Astrocyte (in vitro differentiated cells and primary cell): Measurements from ENCODE around the gene CMPK2. TPM values are rescaled to one million over a fixed set of nuclear protein-coding genes. Genes with fewer than 3 reads are reported as not detected.

Experiments used
- DNase-seq: peaks from one replicate; pipeline ENCODE4 v3.0.0-alpha.2; 2010; ENCODE audit warnings: low read depth
- FAIRE-seq: peaks from 2 replicates; lab custom pipeline; 2011; peaks lifted over from hg19 to GRCh38; lab: Jason Lieb, UNC
- H2AFZ ChIP-seq: 2 replicates; pipeline ENCODE4 v1.6.0; 2012; ENCODE audit warnings: low read depth, low read length, inconsistent platforms
- H3K27ac ChIP-seq: 2 replicates; pipeline ENCODE4 v1.5.1; 2011; ENCODE audit warnings: low read depth, low read length, inconsistent platforms
- H3K27me3 ChIP-seq: 2 replicates; pipeline ENCODE4 v1.6.0; 2011; ENCODE audit warnings: low read length, inconsistent platforms; ENCODE audit not compliant: insufficient read depth
- H3K36me3 ChIP-seq: 2 replicates; pipeline ENCODE4 v1.5.1; 2011; ENCODE audit warnings: low read length, inconsistent platforms; ENCODE audit not compliant: insufficient read depth
- H3K4me1 ChIP-seq: 2 replicates; pipeline ENCODE4 v1.5.1; 2011; ENCODE audit warnings: low read length, inconsistent platforms; ENCODE audit not compliant: insufficient read depth
- H3K4me2 ChIP-seq: 2 replicates; pipeline ENCODE4 v1.6.0; 2012; ENCODE audit warnings: low read length, inconsistent platforms
- H3K4me3 ChIP-seq: 2 replicates; pipeline ENCODE4 v1.5.1; 2011; ENCODE audit warnings: low read depth, mild to moderate bottlenecking, low read length, inconsistent platforms; ENCODE audit not compliant: insufficient read depth
- H3K79me2 ChIP-seq: 2 replicates; pipeline ENCODE4 v1.6.0; 2012; ENCODE audit warnings: mild to moderate bottlenecking, low read length, inconsistent platforms; ENCODE audit not compliant: insufficient read depth
- H3K9ac ChIP-seq: 2 replicates; pipeline ENCODE4 v1.6.0; 2012; ENCODE audit warnings: mild to moderate bottlenecking, low read length, inconsistent platforms
- H3K9me3 ChIP-seq: 2 replicates; pipeline ENCODE4 v1.5.1; 2012; ENCODE audit warnings: low read depth, mild to moderate bottlenecking, low read length, inconsistent platforms; ENCODE audit not compliant: insufficient read depth
- H4K20me1 ChIP-seq: 2 replicates; pipeline ENCODE4 v1.6.0; 2012; ENCODE audit warnings: low read length, inconsistent platforms; ENCODE audit not compliant: insufficient read depth
- H3K27ac Mint-ChIP-seq: one replicate; pipeline ENCODE4 v1.8.0; 2021; ENCODE audit warnings: mild to moderate bottlenecking, mixed read lengths; ENCODE audit not compliant: unreplicated experiment
- H3K27me3 Mint-ChIP-seq: one replicate; pipeline ENCODE4 v1.8.0; 2021; ENCODE audit warnings: low read depth, mixed read lengths; ENCODE audit not compliant: unreplicated experiment
- H3K36me3 Mint-ChIP-seq: one replicate; pipeline ENCODE4 v1.8.0; 2021; ENCODE audit warnings: low read depth, mixed read lengths; ENCODE audit not compliant: unreplicated experiment
- H3K4me1 Mint-ChIP-seq: one replicate; pipeline ENCODE4 v1.8.0; 2021; ENCODE audit warnings: low read depth, mixed read lengths; ENCODE audit not compliant: unreplicated experiment
- H3K4me3 Mint-ChIP-seq: one replicate; pipeline ENCODE4 v1.8.0; 2021; ENCODE audit warnings: mild to moderate bottlenecking, moderate library complexity, mixed read lengths; ENCODE audit not compliant: unreplicated experiment
- H3K9me3 Mint-ChIP-seq: one replicate; pipeline ENCODE4 v1.8.0; 2021; ENCODE audit warnings: mild to moderate bottlenecking, mixed read lengths; ENCODE audit not compliant: unreplicated experiment
- CTCF ChIP-seq: IDR thresholded peaks from 2 replicates; pipeline ENCODE4 v1.5.1; 2011; ENCODE audit warnings: low read depth, mild to moderate bottlenecking, inconsistent platforms, low read length, moderate library complexity; ENCODE audit not compliant: insufficient read depth
- EZH2 ChIP-seq: IDR thresholded peaks from 2 replicates; pipeline ENCODE4 v1.6.1; 2012; ENCODE audit warnings: mild to moderate bottlenecking, low read length, inconsistent platforms; ENCODE audit not compliant: insufficient read depth
- total RNA-seq: library from RNA; stranded (reverse); gene quantifications from 2 replicates; pipeline ENCODE4 v1.2.1, GENCODE V29; 2021

Gene CMPK2
- total RNA-seq, 1 donor from 2014 or later = 32.5 TPM

- Mint-ChIP-seq H3K27ac (no peak overlapping the region), H3K9me3 (peaks cover 13% of the 10 kb centered on the region), H3K4me3 (no peak overlapping the region), H3K36me3 (no peaks in the 10 kb centered on the region), H3K4me1 (peaks cover 2% of the 10 kb centered on the region), H3K27me3 (no peaks in the 10 kb centered on the region)
- TF ChIP-seq EZH2 (no peak), CTCF (no peak)
- Histone ChIP-seq H3K27ac (no peak overlapping the region), H3K36me3 (no peaks in the 10 kb centered on the region), H3K9ac (no peak overlapping the region), H3K9me3 (no peaks in the 10 kb centered on the region), H3K4me3 (no peak overlapping the region), H3K79me2 (no peaks in the 10 kb centered on the region), H3K4me1 (no peaks in the 10 kb centered on the region), H4K20me1 (no peaks in the 10 kb centered on the region), H3K4me2 (no peak overlapping the region), H2AFZ (no peak overlapping the region), H3K27me3 (no peaks in the 10 kb centered on the region)
- DNase-seq (no peak), FAIRE-seq (no peak)
These were observed 32.5 kb downstream of the CMPK2 start for GRCh38 chr2:6833300-6833604.

DNA sequence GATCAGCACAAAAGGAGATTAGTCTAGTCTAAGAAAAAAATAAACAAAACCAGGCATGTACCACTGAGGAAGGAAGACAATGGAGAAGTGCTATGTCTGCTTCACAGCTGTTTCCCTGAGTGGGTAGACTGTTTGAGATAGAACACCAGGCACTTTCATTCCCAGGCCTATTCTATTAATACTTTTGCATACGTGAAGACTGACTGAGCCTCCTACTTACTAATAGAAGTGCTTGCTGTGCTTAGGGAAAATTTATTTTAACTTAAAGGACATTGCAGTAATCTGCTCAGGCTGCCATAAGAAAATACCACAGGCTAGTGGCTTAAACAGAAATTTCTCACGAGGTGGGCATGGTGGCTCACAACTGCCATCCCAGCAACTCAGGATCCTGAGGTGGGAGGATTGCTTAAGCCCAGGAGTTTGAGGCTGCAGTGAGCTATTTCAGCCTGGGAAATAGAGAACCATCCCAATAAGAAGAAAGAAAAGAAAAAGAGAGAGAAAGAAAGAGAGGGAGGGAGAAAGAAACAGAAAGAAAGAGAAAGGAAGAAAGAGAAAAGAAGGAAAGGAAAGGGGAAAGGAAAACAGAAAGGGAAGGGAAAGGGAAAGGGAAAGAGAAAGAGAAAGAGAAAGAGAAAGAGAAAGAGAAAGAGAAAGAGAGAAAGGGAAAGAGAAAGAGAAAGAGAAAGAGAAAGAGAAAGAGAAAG lies 33.0 kb downstream of the CMPK2 start:
- H3K27me3 Mint-ChIP-seq = no peaks in the 10 kb centered on the region

More for the DNA sequence above, 33.0 kb downstream of the CMPK2 start:
- Histone ChIP-seq H4K20me1 (no peaks in the 10 kb centered on the region), H3K27me3 (no peaks in the 10 kb centered on the region), H2AFZ (no peak overlapping the region), H3K9ac (no peak overlapping the region), H3K4me3 (no peak overlapping the region), H3K4me2 (no peak overlapping the region), H3K36me3 (no peaks in the 10 kb centered on the region), H3K79me2 (no peaks in the 10 kb centered on the region), H3K9me3 (no peaks in the 10 kb centered on the region), H3K27ac (no peak overlapping the region), H3K4me1 (no peaks in the 10 kb centered on the region)
- FAIRE-seq (no peak), DNase-seq (no peak)
- H3K4me1 Mint-ChIP-seq = peaks cover 5% of the 10 kb centered on the region
- peaks cover 12% of the 10 kb centered on the region for H3K9me3 Mint-ChIP-seq
- no peak for TF ChIP-seq CTCF
- no peak for TF ChIP-seq EZH2
- no peak overlapping the region for H3K27ac Mint-ChIP-seq
- H3K36me3 Mint-ChIP-seq = no peaks in the 10 kb centered on the region
- no peak overlapping the region for H3K4me3 Mint-ChIP-seq
